GM12875 (cell line): ENCODE data around the gene BBOF1.

Source experiments
- H3K4me3 ChIP-seq: one replicate; pipeline ENCODE4 v1.5.1; 2011; ENCODE audit warnings: low read depth, low read length, control low read depth
- CTCF ChIP-seq: IDR thresholded peaks from 2 replicates; pipeline ENCODE4 v1.5.1; 2011; ENCODE audit warnings: low read depth, mild to moderate bottlenecking, control low read depth, inconsistent platforms, low read length, moderate library complexity, borderline replicate concordance; ENCODE audit not compliant: insufficient read depth

The BBOF1 gene

GRCh38 chr14:74083161-74083560 lies 64.0 kb downstream of the BBOF1 start:
- TF ChIP-seq CTCF = no peak
- H3K4me3 ChIP-seq = no peak overlapping the region

- no peak for TF ChIP-seq CTCF
These were observed 64.7 kb downstream of the BBOF1 start for GRCh38 chr14:74083784-74084276.

GRCh38 chr14:74084277-74085046 lies 65.3 kb downstream of the BBOF1 start, which contains the start of the genes ALDH6A1 and LIN52:
TSS of gene ALDH6A1 (minus strand) at chr14:74084453. CDS start at chr14:74084394, 59 bp downstream.
TSS of gene LIN52 (plus strand) at chr14:74084956. CDS start at chr14:74084975, 19 bp downstream.
- peak within 1 kb of the TSS; percentile 85 for H3K4me3 ChIP-seq

More at GRCh38 chr14:74083784-74084276, 64.7 kb downstream of the BBOF1 start:
- H3K4me3 ChIP-seq = peak overlapping the region; percentile 73

GRCh38 chr14:74085047-74085637 lies 66.0 kb downstream of the BBOF1 start:
- H3K4me3 ChIP-seq = peak overlapping the region; percentile 85
- no peak for TF ChIP-seq CTCF

More at GRCh38 chr14:74084277-74085046, 65.3 kb downstream of the BBOF1 start, which contains the start of the genes ALDH6A1 and LIN52:
- TF ChIP-seq CTCF = 0 out of 2 replicates have a peak, but pooled peaks have one; percentile 7

GRCh38 chr14:74085828-74086227 lies 66.7 kb downstream of the BBOF1 start:
- peak overlapping the region; percentile 85 for H3K4me3 ChIP-seq
- TF ChIP-seq CTCF = no peak

- no peak overlapping the region for H3K4me3 ChIP-seq
- TF ChIP-seq CTCF = no peak
These were observed 70.3 kb downstream of the BBOF1 start for GRCh38 chr14:74089251-74090020.
